Hepatocyte (in vitro differentiated cells): ENCODE measurements around the gene KRT31.

Source experiments
- EZH2 ChIP-seq: fragments of 200-600 bp; sonication (generic); IDR thresholded peaks from 2 replicates; pipeline ENCODE4 v1.6.1; 2016; ENCODE audit warnings: antibody characterized with exemption, mild to moderate bottlenecking, borderline replicate concordance
- TF ChIP-seq, protein P1 (sequence below): fragments of 200-600 bp; sonication (generic); IDR thresholded peaks from 2 replicates; pipeline ENCODE4 v1.5.1; 2016; ENCODE audit warnings: antibody characterized with exemption, mild to moderate bottlenecking; ENCODE audit not compliant: poor library complexity

DNA sequence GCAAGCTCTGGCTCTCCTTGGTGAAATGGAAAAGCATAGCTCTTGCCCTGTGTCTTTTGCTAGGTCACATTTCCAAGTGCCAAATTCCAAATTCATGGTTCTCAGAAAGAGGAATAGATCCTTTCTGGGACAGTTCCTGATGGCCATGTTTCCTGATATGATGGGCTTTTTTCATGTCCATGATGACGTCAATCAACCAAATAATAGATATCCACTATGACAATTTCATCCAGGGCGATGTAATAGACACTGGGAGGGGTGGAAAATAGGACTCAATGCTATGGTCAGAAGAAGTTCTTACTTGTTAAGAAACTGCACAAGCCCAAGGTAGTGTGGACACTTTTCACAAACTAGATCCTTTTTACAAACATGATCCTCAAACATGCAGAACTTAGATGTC, 46.2 kb downstream of the KRT31 start:
- TF ChIP-seq, protein P1, sequence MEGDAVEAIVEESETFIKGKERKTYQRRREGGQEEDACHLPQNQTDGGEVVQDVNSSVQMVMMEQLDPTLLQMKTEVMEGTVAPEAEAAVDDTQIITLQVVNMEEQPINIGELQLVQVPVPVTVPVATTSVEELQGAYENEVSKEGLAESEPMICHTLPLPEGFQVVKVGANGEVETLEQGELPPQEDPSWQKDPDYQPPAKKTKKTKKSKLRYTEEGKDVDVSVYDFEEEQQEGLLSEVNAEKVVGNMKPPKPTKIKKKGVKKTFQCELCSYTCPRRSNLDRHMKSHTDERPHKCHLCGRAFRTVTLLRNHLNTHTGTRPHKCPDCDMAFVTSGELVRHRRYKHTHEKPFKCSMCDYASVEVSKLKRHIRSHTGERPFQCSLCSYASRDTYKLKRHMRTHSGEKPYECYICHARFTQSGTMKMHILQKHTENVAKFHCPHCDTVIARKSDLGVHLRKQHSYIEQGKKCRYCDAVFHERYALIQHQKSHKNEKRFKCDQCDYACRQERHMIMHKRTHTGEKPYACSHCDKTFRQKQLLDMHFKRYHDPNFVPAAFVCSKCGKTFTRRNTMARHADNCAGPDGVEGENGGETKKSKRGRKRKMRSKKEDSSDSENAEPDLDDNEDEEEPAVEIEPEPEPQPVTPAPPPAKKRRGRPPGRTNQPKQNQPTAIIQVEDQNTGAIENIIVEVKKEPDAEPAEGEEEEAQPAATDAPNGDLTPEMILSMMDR = no peak
- no peak for TF ChIP-seq EZH2
